CD4-positive, alpha-beta T cell (primary cell): ENCODE measurements around the gene GORASP1. TPM values are rescaled to one million over a fixed set of nuclear protein-coding genes. Genes with fewer than 3 reads are reported as not detected.

Experiments
- ATAC-seq: fragments of 200-7000 bp; cut with Tn5 transposase; one replicate; pipeline ENCODE4 v1.10.0; 2022; ENCODE audit warnings: mild to moderate bottlenecking; ENCODE audit not compliant: poor library complexity
- CTCF ChIA-PET: fragments of 350-600 bp; sonication (Branson Sonifier 250); formaldehyde crosslinking; loops from one replicate; lab custom pipeline; 2021; ENCODE audit warnings: antibody characterized with exemption, inconsistent platforms; lab: Charles Lee
- POLR2A ChIA-PET: fragments of 350-600 bp; sonication (Branson Sonifier 250); formaldehyde crosslinking; loops from one replicate; lab custom pipeline; 2021; ENCODE audit warnings: antibody characterized with exemption, inconsistent platforms; lab: Charles Lee
- DNase-seq, 14 experiments: peaks; one replicate each; pipeline ENCODE4 v3.0.0-alpha.2; 2013 to 2020; ENCODE audit warnings: mixed read lengths in 2 of 14
- H3K27ac ChIP-seq, 2 donors: one replicate each; pipeline versions ENCODE4 v1.5.1 to v1.7.0; 2013; ENCODE audit warnings: low read length in 2 of 2, low read depth in 1 of 2, mild to moderate bottlenecking in 1 of 2
- H3K27me3 ChIP-seq, 2 experiments: 1 replicate in 1 of 2; 2 replicates in 1 of 2; pipeline versions ENCODE4 v1.6.1 to v1.7.0; 2013; ENCODE audit warnings: low read length in 2 of 2, control low read depth in 1 of 2, mild to moderate bottlenecking in 1 of 2, moderate library complexity in 1 of 2; ENCODE audit not compliant: insufficient read depth in 2 of 2, control insufficient read depth in 1 of 2
- H3K36me3 ChIP-seq: one replicate; pipeline ENCODE4 v1.6.1; 2013; ENCODE audit warnings: low read length, control low read depth; ENCODE audit not compliant: insufficient read depth
- H3K4me1 ChIP-seq: one replicate; pipeline ENCODE4 v1.6.1; 2013; ENCODE audit warnings: low read length, control low read depth; ENCODE audit not compliant: insufficient read depth
- H3K4me3 ChIP-seq: one replicate; pipeline ENCODE4 v1.5.1; 2013; ENCODE audit warnings: mild to moderate bottlenecking, low read length, moderate library complexity
- H3K9me3 ChIP-seq, 2 experiments: 1 replicate in 1 of 2; 2 replicates in 1 of 2; pipeline versions ENCODE4 v1.6.1 to v1.7.0; 2013; ENCODE audit warnings: low read length in 2 of 2, mild to moderate bottlenecking in 2 of 2, control low read depth in 1 of 2, moderate library complexity in 1 of 2; ENCODE audit not compliant: control insufficient read depth in 1 of 2, insufficient read depth in 1 of 2
- H3K27ac Mint-ChIP-seq: one replicate; pipeline ENCODE4 v1.8.0; 2020; ENCODE audit warnings: mixed read lengths
- H3K27me3 Mint-ChIP-seq: one replicate; pipeline ENCODE4 v1.8.0; 2021; ENCODE audit warnings: mixed read lengths
- H3K36me3 Mint-ChIP-seq: one replicate; pipeline ENCODE4 v1.8.0; 2021; ENCODE audit warnings: low read depth, mixed read lengths
- H3K4me1 Mint-ChIP-seq: one replicate; pipeline ENCODE4 v1.8.0; 2021; ENCODE audit warnings: low read depth, mixed read lengths
- H3K4me3 Mint-ChIP-seq: one replicate; pipeline ENCODE4 v1.8.0; 2020; ENCODE audit warnings: mild to moderate bottlenecking, mixed read lengths
- H3K9me3 Mint-ChIP-seq: one replicate; pipeline ENCODE4 v1.8.0; 2020; ENCODE audit warnings: mixed read lengths
- intact Hi-C, 2 experiments: fragments of 100-400 bp; cut with DNase I in 1 of 2; cut with micrococcal nuclease in 1 of 2; formaldehyde crosslinking; loops; one replicate each; pipeline versions ENCODE4 v1.15.1 to v1.9.0; 2023 to 2025; cut with DNase I, micrococcal nuclease
- total RNA-seq, 174 experiments: library from RNA in 2 of 174; stranded (reverse) in 2 of 174; gene quantifications; one replicate each; pipeline ENCODE4 v1.2.3 and lab custom pipeline; 2021 to 2026
- TF ChIP-seq, protein P1 (sequence below): fragments of 200-600 bp; IDR thresholded peaks from one replicate; pipeline ENCODE4 v1.8.0; 2022; ENCODE audit warnings: antibody characterized with exemption, mild to moderate bottlenecking

Gene GORASP1
- total RNA-seq, 2 experiments from 2014 or later = 29.1 to 31.5 TPM

DNA sequence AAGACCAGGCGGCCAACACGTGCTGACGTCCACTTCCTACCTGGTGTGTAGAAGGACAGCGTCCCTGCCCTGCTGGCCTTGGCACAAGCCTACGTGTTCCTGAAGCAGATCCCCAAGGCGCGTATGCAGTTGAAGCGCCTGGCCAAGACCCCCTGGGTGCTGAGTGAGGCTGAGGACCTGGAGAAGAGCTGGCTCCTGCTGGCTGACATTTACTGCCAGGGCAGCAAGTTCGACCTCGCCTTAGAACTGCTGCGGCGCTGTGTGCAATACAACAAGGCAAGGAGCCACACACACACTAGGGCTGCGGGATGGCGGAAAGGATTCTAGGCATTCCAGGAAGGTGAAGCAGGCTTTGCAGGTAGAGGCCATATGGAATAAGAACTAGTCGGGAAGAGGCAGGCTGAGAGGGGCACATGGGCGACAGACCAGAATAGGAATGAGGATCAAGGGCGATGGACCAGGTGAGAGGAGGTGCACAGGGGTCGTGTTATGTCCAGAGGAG is 30.1 kb upstream of the GORASP1 start:
- Mint-ChIP-seq H3K9me3 (no peaks in the 10 kb centered on the region), H3K4me1 (peaks cover 19% of the 10 kb centered on the region), H3K27me3 (no peaks in the 10 kb centered on the region), H3K4me3 (no peak overlapping the region), H3K36me3 (peaks cover 35% of the 10 kb centered on the region), H3K27ac (peak overlapping the region; percentile 68)
- intact Hi-C loops = no loop called here
- no peak for ATAC-seq
- Histone ChIP-seq H3K9me3 (no peaks in the 10 kb centered on the region), H3K27ac (no peak overlapping the region), H3K4me1 (peaks cover 9% of the 10 kb centered on the region), H3K36me3 (peaks cover 28% of the 10 kb centered on the region), H3K27me3 (no peaks in the 10 kb centered on the region), H3K4me3 (no peak overlapping the region)
- POLR2A ChIA-PET = no interaction called here
- DNase-seq = peak in 1 of 14 experiments; percentile 27
- TF ChIP-seq, protein P1, sequence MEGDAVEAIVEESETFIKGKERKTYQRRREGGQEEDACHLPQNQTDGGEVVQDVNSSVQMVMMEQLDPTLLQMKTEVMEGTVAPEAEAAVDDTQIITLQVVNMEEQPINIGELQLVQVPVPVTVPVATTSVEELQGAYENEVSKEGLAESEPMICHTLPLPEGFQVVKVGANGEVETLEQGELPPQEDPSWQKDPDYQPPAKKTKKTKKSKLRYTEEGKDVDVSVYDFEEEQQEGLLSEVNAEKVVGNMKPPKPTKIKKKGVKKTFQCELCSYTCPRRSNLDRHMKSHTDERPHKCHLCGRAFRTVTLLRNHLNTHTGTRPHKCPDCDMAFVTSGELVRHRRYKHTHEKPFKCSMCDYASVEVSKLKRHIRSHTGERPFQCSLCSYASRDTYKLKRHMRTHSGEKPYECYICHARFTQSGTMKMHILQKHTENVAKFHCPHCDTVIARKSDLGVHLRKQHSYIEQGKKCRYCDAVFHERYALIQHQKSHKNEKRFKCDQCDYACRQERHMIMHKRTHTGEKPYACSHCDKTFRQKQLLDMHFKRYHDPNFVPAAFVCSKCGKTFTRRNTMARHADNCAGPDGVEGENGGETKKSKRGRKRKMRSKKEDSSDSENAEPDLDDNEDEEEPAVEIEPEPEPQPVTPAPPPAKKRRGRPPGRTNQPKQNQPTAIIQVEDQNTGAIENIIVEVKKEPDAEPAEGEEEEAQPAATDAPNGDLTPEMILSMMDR = no peak
- CTCF ChIA-PET = no interaction called here

DNA sequence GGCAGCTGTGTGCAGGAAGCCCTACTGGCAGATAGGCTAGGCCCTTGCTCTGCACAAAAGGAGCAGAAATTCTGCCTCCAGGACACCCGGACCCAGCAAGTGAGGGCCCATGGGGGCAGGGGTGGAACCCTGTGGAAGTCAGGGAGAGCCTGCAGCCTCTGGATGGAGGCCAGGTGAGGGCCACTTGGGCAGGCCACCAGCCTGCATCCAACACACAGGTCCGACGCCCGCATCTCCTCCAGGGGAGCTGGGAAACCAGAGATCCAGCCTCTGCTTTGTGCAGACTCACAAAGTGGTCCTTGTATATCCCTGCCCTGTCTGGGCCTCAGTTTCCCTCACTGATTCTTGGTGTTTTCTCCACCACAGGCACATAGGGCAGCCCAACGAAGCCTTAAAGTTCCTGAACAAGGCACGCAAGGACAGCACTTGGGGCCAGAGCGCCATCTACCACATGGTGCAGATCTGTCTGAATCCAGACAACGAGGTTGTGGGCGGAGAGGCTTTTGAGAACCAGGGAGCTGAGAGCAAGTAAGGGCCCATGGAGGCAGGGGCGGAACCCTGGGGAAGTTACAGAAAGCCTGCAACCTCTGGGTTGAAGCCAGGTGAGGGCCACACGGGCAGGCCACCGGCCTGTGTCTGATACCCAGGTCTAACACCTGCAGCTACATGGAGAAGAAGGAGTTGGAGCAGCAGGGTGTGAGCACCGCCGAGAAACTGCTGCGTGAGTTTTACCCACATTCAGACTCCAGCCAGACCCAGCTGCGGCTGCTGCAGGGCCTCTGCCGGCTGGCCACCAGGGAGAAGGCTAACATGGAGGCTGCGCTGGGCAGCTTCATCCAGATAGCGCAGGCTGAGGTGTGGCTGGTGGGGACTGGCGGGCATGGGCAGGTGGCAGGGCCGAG is 29.4 kb upstream of the GORASP1 start:
- Histone ChIP-seq H3K4me1 (peaks cover 4% of the 10 kb centered on the region), H3K27me3 (no peaks in the 10 kb centered on the region), H3K4me3 (no peak overlapping the region), H3K9me3 (no peaks in the 10 kb centered on the region), H3K27ac (no peak overlapping the region), H3K36me3 (peaks cover 21% of the 10 kb centered on the region)
- Mint-ChIP-seq H3K27ac (peak overlapping the region; percentile 48), H3K4me3 (no peak overlapping the region), H3K9me3 (no peaks in the 10 kb centered on the region), H3K27me3 (no peaks in the 10 kb centered on the region), H3K36me3 (peaks cover 28% of the 10 kb centered on the region), H3K4me1 (peaks cover 13% of the 10 kb centered on the region)
- ChIA-PET CTCF (no interaction called here), POLR2A (no interaction called here)
- DNase-seq (peak in 1 of 14 experiments; percentile 38), ATAC-seq (no peak)
- intact Hi-C loops = no loop called here
- TF ChIP-seq, protein P1 = no peak

DNA sequence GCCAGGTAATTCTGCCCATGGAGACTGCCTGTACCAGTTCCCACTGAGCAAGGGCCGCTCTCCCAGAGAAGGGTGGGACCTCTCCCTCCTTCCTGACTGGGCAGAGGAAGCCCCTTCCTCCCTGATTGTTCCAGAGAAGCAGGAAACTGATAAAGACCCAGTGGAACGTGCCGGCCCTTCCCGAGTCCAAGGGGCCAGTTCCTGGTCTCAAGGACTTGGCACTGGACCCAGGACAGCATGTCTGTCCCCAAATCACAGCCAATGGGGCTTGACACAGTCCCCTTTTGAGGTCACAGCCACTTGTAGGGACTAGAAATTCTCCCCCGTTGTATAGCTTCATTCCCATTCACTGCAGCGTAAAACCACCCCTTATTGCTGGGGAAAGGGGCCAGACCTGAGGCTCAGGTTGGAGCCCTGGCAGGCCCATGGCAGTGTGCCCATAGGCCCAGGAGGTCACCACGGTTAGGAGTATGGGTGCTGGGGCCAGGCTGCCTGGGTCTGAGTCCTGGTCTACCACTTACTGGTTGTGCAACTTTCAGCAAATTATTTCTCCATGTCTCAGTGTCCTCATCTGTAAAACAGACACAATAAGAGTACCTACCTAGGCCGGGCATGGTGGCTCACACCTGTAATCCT is 27.9 kb upstream of the GORASP1 start:
- intact Hi-C loops = no loop called here
- Histone ChIP-seq H3K36me3 (peaks cover 6% of the 10 kb centered on the region), H3K27ac (no peak overlapping the region), H3K9me3 (no peaks in the 10 kb centered on the region), H3K27me3 (no peaks in the 10 kb centered on the region), H3K4me1 (no peaks in the 10 kb centered on the region), H3K4me3 (no peak overlapping the region)
- ATAC-seq = no peak
- Mint-ChIP-seq H3K27ac (no peak overlapping the region), H3K9me3 (no peaks in the 10 kb centered on the region), H3K36me3 (peaks cover 13% of the 10 kb centered on the region), H3K4me3 (no peak overlapping the region), H3K27me3 (no peaks in the 10 kb centered on the region), H3K4me1 (peaks cover 8% of the 10 kb centered on the region)
- TF ChIP-seq, protein P1 = no peak
- DNase-seq = peak in 1 of 14 experiments; percentile 27
- ChIA-PET POLR2A (no interaction called here), CTCF (no interaction called here)
